ENCODE data around the gene TNNI2. TPM values are rescaled to one million over a fixed set of nuclear protein-coding genes. Genes with fewer than 3 reads are reported as not detected.

The TNNI2 gene
- total RNA-seq, 4 donors from 2014 or later: 4.7 to 23.9 (median 9.3) TPM; not detected in 1

DNA sequence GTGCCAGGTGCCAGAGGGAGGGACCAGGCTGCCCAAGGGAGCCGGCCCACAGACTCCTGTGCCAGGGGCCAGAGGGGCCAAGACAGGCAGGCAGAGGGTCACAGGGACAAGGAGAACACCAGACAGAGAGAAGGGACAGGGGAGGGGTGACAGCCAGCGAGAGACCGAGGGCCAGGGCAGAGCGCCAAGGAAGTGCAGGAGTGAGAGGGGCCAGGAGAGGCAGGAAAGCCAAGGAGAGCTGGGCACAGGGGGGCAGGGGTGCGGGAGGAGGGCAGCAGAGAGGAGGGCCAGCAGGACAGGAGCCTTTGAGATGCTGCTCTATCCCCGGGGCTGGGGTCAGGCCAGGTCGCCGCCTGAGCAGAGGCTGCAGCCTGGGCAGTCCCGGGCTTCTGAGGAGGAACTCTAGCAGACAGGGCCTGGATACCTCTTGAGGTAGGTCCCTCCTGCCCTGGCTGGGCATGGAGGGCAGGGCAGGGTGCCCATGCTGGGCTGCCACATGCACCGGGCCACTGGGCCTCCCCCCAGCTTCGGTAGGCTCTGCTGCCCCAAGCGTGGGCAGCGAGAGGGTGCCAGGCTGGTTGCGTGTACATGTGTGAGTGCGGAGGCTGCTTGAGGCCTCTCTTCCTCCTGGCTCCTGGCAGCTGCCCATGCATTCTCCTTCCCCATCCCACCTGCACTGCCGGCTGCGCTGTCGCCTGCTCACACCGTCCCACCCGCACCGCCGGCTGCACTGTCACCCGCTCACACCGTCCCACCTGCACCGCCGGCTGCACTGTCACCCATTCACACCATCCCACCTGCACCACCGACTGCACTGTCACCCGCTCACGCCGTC, 26.3 kb downstream of the TNNI2 start:
- no peaks in the 10 kb centered on the region for H3K9me3 ChIP-seq
- H3K27me3 ChIP-seq: no peaks in the 10 kb centered on the region
- peak overlapping the region in 1 of 4 donors; percentile 36 for H3K4me3 ChIP-seq
- TF ChIP-seq, protein P1, sequence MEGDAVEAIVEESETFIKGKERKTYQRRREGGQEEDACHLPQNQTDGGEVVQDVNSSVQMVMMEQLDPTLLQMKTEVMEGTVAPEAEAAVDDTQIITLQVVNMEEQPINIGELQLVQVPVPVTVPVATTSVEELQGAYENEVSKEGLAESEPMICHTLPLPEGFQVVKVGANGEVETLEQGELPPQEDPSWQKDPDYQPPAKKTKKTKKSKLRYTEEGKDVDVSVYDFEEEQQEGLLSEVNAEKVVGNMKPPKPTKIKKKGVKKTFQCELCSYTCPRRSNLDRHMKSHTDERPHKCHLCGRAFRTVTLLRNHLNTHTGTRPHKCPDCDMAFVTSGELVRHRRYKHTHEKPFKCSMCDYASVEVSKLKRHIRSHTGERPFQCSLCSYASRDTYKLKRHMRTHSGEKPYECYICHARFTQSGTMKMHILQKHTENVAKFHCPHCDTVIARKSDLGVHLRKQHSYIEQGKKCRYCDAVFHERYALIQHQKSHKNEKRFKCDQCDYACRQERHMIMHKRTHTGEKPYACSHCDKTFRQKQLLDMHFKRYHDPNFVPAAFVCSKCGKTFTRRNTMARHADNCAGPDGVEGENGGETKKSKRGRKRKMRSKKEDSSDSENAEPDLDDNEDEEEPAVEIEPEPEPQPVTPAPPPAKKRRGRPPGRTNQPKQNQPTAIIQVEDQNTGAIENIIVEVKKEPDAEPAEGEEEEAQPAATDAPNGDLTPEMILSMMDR (IDR thresholded peaks at IDR 0.05): no peak
- no peak for TF ChIP-seq POLR2A (IDR thresholded peaks at IDR 0.05)
- H3K4me1 ChIP-seq: peaks cover 0 to 27% (median 18%) of the 10 kb centered on the region in 4 donors
- peak overlapping the region; percentile 40 to 79 (median 66) for H3K27ac ChIP-seq
- H3K36me3 ChIP-seq: no peaks in the 10 kb centered on the region
- DNase-seq: no peak

- H3K4me1 ChIP-seq: peaks cover 0 to 38% (median 22%) of the 10 kb centered on the region in 4 donors
- TF ChIP-seq, protein P1 (IDR thresholded peaks at IDR 0.05): no peak
- no peak for TF ChIP-seq POLR2A (IDR thresholded peaks at IDR 0.05)
- H3K9me3 ChIP-seq: no peaks in the 10 kb centered on the region
- DNase-seq: no peak
- H3K27me3 ChIP-seq: no peaks in the 10 kb centered on the region
- no peaks in the 10 kb centered on the region for H3K36me3 ChIP-seq
- H3K27ac ChIP-seq: no peak overlapping the region
- H3K4me3 ChIP-seq: no peak overlapping the region
These were observed 27.4 kb downstream of the TNNI2 start for GRCh38 chr11:1866226-1866625.

DNA sequence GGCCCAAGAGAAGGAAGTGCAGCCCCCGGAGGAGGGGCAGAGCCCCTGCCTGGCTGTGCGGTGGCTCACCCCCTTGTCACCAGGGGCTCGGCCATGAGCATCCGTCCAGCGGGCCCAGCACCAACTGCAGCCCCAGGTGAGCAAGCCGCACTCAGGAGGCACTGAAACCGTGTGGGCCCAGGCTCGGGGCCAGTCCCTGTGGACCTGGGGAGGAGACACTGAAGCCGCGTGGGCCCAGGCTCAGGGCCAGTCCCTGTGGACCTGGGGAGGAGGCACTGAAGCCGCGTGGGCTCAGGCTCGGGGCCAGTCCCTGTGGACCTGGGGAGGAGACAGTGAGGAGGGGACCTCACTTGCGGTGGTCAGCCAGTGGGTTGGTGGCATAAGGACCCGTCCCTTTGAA, 28.0 kb downstream of the TNNI2 start:
- H3K27me3 ChIP-seq: no peaks in the 10 kb centered on the region
- H3K4me1 ChIP-seq: peaks cover 0 to 44% (median 22%) of the 10 kb centered on the region in 4 donors
- H3K4me3 ChIP-seq: no peak overlapping the region
- no peak for DNase-seq
- TF ChIP-seq, protein P1 (IDR thresholded peaks at IDR 0.05): no peak
- TF ChIP-seq POLR2A (IDR thresholded peaks at IDR 0.05): no peak
- no peak overlapping the region for H3K27ac ChIP-seq
- H3K36me3 ChIP-seq: no peaks in the 10 kb centered on the region
- H3K9me3 ChIP-seq: no peaks in the 10 kb centered on the region

- Histone ChIP-seq H3K27me3 (no peaks in the 10 kb centered on the region), H3K27ac (no peak overlapping the region), H3K36me3 (no peaks in the 10 kb centered on the region), H3K9me3 (no peaks in the 10 kb centered on the region), H3K4me1 (peaks cover 0 to 45% (median 22%) of the 10 kb centered on the region in 4 donors), H3K4me3 (no peak overlapping the region)
- DNase-seq: no peak
- TF ChIP-seq, protein P1 (IDR thresholded peaks at IDR 0.05): no peak
- TF ChIP-seq POLR2A (IDR thresholded peaks at IDR 0.05): no peak
These were observed 28.6 kb downstream of the TNNI2 start for GRCh38 chr11:1867381-1867780.

DNA sequence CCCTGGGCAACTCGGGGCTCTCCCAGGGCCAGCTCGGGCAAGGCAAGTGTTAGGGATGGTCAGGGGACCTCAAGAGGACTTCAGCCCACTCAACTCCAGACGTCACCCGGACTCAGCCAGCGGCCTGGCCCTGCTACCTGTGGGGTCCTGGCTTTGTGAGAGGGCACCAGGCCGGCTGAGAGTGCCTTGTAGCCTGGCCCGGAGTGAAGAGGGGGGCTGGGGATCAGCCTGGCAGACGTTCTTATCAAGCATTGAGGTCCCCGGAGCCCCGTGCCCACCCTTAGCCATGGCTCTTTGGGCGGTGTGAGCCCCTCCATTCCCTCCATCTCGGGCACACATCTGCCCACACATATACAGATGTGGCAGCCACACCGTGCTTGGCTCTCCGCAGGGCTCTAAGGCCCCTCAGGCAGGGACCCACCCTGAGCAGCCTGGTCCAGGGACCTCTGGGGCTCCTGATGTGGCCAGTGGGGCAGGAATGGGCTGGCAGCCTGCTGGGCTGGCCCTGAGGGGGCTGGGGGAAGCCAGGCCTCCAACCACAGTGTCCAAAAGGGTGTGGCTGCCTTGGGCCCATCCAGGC, 29.4 kb downstream of the TNNI2 start:
- TF ChIP-seq POLR2A (IDR thresholded peaks at IDR 0.05): no peak
- TF ChIP-seq, protein P1 (IDR thresholded peaks at IDR 0.05): no peak
- Histone ChIP-seq H3K4me3 (peak overlapping the region in 1 of 4 donors; percentile 34), H3K27ac (peak overlapping the region in 3 of 4 donors; percentile 25 to 46 (median 46)), H3K36me3 (no peaks in the 10 kb centered on the region), H3K27me3 (no peaks in the 10 kb centered on the region), H3K9me3 (no peaks in the 10 kb centered on the region), H3K4me1 (peaks cover 0 to 45% (median 21%) of the 10 kb centered on the region in 4 donors)
- DNase-seq: no peak
